HG03064 (cell line): ENCODE results near the gene HLA-DOB.
"Not testable (repeated sequence)": the region's sequence is repeated elsewhere in the genome, so short reads cannot be mapped to it uniquely, and the experiment has no call there.

Source experiments
- ATAC-seq: cut with Tn5 transposase; IDR thresholded peaks from one replicate; pipeline ENCODE4 v1.9.1; 2021; ENCODE audit warnings: low read depth; ENCODE audit not compliant: unreplicated experiment

Gene HLA-DOB

DNA sequence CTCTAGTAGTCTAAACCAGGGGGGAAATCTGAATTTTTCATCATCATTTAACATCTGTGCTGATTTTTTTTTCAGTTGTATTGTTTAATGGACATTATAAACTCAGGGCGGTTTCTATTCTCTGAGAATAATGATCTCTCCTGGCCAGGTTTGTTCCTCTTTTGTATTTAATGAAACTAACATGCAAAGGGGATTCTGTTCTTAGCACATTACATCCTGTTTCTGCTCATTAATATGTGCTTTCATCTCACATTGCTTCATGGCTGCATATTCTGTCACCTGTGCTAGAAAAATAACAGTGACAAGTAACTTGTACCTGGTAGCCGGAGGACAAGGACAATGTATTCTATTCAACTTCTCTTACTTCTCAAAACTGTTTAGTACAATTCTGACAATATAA, 806 bp downstream of the HLA-DOB start:
- ATAC-seq, result no peak

DNA sequence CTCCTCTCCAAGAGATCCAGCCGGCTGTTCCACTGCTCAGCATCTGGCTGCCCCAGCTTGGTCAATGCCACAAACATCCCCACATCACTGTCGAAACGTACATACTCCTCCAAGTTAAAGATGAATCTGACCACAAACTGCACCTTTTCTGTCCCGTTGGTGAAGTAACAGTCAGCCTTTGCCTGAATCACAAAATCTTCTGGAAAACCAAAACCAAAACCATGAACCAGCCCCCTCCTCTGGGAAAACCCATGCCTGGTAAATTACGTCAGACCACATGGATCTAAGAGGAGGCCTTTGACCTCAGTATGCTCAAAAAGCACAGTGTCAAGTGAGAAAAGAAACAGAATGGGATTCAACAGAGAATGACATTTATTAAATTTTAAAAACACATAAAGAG, 1.7 kb downstream of the HLA-DOB start:
- ATAC-seq, result no peak

- no peak for ATAC-seq
Observed at GRCh38 chr6:32814145-32814544, 2.7 kb downstream of the HLA-DOB start.

DNA sequence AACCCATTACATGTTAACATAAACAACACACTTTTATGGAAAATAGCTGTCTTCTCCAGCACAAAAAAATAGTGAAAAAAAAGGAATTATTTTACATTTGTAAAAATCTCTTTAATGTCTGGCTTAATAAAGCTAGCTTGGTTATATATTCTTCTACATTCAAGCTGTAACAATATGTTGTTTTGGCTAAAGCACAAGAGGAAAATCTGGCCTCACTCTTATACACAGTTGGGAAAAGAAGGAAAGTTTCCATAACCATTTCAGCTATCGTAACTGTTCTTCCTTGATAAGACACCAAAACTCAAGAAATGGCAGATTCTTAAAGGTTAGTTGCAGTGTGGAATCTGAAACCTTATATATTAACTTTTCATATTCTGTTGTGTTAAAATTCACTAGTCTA, 7.6 kb downstream of the HLA-DOB start:
- ATAC-seq, result no peak

GRCh38 chr6:32807020-32807580, 9.7 kb downstream of the HLA-DOB start:
- ATAC-seq, result no peak

DNA sequence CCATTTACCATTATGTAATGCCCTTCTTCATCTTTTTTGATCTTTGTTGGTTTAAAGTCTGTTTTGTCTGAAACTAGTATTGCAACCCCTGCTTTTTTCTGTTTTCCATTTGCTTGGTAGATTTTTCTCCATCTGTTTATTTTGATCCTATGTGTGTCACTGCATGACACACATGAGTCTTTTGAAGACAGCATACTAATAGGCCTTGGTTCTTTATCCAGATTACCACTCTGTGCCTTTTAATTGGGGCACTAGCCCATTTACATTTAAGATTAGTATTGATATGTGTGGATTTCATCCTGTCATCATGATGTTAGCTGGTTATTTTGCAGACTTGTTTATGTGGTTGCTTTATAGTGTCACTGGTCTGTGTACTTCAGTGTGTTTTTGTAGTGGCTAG, 11.4 kb downstream of the HLA-DOB start:
- not testable (repeated sequence) for ATAC-seq

DNA sequence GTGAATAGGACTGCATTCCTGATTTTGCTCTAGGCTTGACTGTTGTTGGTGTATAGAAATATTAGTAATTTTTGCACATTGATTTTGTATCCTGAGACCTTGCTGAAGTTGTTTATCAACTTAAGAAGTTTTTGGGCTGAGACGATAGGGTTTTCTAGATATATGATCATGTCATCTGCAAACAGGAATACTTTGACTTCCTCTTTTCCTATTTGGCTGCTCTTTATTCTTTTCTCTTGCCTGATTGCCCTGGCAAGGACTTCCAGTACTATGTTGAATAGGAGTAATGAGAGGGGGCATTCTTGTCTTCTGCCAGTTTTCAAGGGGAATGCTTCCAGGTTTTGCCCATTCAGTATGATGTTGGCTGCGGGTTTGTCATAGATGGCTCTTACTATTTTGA, 13.4 kb downstream of the HLA-DOB start:
- no peak for ATAC-seq

DNA sequence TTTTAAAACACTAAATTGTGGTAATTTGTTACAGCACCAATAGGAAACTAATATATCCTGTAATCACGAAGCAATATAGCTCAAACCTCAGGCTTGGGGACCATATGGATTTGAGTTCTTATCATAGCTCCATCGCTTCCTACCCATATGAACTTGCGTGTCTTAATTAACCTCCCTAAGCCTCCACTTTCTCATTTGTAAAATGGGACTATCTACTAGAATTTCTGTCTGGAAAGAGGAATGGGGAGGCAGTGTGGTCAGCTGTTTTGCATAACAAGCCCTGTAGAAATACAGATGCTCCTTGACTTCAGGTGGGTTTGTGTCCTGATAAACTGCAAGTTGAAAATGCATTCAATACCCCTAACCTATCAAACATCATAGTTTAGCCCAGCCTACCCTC, 17.1 kb downstream of the HLA-DOB start:
- no peak for ATAC-seq

DNA sequence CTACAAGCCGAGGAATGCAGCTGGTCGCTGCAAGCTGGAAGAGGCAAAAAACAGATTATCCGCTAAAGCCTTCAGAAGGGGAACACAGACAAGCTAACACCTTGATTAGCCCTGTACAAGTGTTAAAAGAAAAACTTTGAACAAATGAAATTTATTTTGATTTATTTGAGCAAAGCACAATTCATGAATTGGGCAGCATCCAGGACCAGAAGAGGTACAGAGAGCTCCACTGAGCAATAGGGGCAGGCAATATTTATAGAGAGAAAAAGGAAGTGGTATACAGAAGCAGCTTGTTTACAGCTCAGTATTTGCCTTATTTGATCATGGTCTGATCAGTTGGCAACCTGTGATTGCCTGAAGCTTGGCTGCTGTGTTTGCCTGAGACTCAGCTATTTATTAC, 17.6 kb downstream of the HLA-DOB start:
- no peak for ATAC-seq

DNA sequence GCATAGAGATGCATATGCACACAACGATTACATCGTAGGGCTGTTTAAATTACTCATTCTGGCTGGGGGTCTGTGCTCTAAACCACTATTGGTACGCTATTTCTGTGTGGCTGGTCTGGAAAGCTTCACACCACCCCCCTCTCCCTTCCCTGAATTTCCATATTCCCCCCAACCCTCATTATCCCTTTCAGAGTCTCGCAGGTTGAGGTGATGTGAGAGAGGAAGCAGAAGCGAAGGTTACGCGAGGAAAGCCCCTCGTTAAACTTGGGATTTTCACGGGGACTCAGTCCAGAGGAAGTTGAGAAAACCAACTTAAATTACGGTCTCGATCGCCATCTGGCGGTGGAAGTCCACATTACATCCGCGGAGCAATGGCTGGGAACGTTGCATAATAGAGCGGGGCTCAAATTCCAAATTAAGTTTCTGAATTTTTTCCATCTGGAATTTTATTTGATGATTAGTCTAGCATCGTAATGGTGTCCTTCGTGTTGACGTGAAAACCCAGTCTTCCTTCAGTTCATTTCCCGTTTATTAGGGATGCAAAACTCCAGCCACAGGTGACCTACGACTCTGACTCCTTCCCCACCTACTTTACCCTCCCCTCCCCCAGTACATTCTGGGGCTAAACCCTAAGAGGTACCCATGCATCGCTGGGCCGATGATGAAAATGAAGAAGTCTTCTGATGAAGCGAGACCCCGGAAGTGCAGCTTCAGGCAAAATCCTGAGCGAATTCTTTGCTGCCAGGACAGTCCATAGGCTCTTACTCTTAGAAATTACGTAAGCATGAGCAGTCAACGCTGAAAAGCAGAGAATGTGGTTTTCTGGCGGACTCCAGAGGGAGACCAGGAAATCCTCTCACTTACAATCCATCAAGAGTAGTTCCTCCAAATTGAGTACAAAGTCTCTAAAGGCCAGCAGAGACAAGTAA, 19.7 kb downstream of the HLA-DOB start:
- ATAC-seq, result no peak

DNA sequence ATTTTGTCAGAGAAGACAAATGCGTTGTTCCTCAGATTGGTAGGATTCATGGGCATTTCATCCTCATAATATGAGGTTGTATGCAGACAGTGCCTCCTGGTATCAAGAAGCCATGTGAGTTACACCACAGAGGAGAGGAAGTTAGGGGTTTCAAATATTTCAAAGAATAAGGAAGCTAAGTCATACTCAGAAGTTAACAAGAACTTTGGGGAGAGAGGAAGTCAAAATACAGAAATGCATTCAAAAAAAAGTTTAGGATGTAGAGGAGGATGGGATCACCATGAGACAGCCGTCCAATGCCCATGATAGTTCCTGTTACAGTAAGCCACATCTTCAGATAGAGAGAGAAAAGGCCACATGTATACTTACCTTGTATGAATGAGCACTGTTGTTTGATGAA, 22.3 kb downstream of the HLA-DOB start:
- no peak for ATAC-seq

- ATAC-seq, result no peak
Observed at GRCh38 chr6:32792901-32793435, 23.8 kb downstream of the HLA-DOB start.

GRCh38 chr6:32790306-32790705, 26.5 kb downstream of the HLA-DOB start:
- no peak for ATAC-seq

DNA sequence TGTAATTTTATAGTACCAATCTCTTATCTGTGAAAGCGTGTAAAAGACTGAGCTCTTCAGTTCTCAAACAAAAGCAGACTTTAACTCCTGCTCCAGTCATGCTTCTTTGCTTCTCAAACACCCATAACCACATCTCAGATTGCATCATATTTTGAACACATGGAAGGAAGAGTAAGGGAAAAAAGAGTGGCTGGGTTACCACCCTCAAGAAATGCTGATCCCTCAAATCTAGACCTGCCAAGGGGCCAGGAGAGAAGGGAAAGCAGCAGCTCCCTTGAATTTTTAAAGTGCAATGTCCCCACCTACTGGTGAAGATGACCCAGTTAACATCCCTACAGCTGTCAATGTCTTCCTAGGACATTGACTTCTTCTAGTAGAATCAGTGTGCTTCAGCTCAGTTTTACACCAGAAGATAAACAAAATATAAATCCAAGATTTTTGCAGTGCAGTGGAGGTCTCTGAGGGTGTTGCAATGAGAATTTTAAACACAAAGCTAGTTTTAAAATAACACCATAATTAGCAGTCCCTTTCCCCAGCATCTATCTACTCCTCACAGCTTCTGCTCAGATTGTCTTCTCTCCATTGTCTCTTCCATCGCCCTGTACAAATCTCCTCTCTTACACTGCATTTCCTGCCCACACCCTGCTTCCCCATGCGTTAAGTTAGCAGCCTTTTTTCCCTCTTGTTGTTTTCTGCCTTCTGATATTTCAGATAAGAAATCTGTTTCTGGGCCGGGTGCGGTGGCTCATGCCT, 30.8 kb downstream of the HLA-DOB start:
- ATAC-seq, result no peak

GRCh38 chr6:32782923-32783322, 33.9 kb downstream of the HLA-DOB start:
- ATAC-seq, result not testable (repeated sequence)

DNA sequence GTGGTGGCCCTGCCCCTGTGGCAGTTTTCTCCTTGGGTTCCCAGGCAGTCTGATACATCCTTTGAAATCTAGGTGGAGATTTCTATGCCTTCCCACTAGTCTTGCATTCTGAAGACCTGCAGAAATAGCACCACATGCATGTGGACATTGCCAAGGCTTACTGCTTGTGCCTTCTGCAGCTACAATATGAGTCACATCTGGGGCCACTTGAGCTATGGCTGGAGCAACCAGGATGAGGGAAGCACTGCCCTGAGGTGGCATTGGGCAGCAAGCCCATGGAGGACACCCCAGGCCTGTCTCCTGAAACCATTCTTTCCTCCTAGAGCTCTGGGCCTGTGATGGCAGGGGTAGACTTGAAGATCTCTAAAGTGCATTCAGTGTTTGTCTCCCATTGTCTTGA, 37.8 kb downstream of the HLA-DOB start:
- no peak for ATAC-seq

- ATAC-seq, result no peak
Observed at GRCh38 chr6:32775071-32775470, 41.7 kb downstream of the HLA-DOB start.

DNA sequence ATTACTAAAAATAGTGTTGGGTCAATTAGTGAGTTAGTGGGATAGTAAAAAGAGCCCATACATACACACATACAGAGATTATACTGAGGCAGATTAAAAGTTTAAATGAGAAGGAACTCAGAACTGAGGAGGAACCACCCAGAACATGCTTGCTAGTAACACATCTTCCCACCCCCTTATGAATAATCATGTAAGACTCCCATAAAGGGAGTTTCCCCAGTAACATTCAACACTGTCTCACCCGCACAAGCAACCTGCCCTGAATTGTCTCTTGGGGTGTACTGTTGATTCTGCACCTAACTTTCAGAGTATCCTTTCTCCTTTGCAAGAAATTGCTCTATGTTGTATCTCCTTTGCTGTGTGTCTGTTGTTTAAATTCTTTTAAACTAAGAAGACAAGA, 42.4 kb downstream of the HLA-DOB start:
- no peak for ATAC-seq

DNA sequence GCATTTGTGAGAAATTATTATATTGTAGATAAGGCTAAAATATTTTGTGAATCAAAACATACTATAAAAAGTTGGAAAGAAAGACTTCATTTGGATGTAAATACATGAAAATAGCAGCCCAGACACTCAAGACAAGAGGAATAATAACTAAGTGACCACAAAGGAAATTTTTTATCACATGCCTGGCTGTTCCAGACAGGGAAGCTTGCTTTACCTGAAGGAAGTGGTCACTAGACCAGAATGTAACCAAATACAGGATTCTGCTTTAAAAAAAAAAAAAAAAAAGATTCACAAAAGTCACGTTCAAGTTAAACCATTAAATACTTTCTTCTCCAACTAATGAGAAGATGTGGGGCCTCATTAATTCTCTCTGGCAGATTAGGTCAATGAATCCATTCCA, 44.1 kb downstream of the HLA-DOB start:
- ATAC-seq, result no peak

DNA sequence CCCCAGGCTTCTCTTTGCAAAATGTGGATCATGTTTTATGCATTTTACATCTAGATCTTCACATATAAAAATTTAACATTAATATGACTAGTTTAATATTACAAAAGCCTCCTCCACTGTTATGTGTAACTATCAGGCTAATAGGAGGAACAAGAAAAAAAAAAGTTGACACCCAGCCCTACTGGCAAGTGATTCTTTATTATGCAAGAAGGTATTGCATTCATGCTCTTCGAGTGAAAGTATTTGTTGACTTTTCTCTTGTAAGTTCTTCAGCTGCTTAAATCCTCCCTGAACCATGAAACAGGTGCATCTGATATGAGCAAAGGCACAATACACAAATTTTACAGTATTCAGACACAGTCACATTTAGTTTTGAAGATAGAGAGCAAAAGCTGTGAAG, 52.8 kb downstream of the HLA-DOB start:
- no peak for ATAC-seq

DNA sequence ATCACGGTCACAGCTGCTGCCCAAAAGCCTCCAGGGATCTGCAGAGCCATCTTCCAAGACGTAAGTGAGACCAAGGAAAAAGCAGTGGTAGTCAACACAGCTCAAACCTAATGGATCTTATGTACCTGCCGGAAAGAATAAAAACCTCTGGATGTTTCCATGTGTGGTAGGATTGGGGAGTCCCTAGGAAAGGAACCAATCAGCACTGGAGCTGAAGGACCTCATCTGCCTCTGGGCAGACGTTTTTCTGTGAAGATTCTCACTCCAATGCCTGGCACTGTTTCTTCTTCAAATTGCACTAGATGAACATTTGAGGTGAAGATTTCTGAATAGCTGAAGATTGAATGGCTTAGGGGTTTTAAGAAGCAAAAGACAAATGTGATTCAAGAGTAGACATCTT, 53.4 kb downstream of the HLA-DOB start, which contains the start of gene HLA-DQB2:
Gene HLA-DQB2, minus strand, starts transcription at position 112 of the 400 bp plus-strand sequence. Its CDS starts 62 bp downstream, at position 50.
- ATAC-seq, result no peak
